Measurements from ENCODE around the gene SNX9. TPM values are rescaled to one million over a fixed set of nuclear protein-coding genes. Genes with fewer than 3 reads are reported as not detected.

Gene SNX9
- total and polyA plus RNA-seq, 2 of the 8 experiments (the other 6 are each of a cell fraction or from before 2014, with no cell fraction given), result 11.8 to 23.2 TPM

GRCh38 chr6:157879873-157880254 lies 56.8 kb downstream of the SNX9 start:
- POLR2A ChIA-PET (ENCODE audit: partially characterized antibody), result no interaction called here

More at GRCh38 chr6:157879873-157880254, 56.8 kb downstream of the SNX9 start:
- peak overlapping the region; percentile 51; the same call in 1 of the 2 replicates for H2BK12ac ChIP-seq (ENCODE audit: low read depth, low read length)
- no peak overlapping the region for H2AFZ ChIP-seq (ENCODE audit: low read length)
- H4K91ac ChIP-seq (replicated peaks; ENCODE audit: insufficient read length, low read length), result no peak overlapping the region
- no peak overlapping the region for H3K4me3 ChIP-seq (ENCODE audit: extremely low read depth in 1 of 4, insufficient read depth in 2 of 4, low read depth in 3 of 4, low read length in 4 of 4)
- peaks cover 2% of the 10 kb centered on the region; the same call in 1 of the 2 replicates for H3K79me1 ChIP-seq (ENCODE audit: low read depth, low read length)
- no peak overlapping the region for H4K8ac ChIP-seq (ENCODE audit: extremely low read depth, insufficient read depth, low read length)
- 0 out of 2 replicates have a peak, but pooled peaks have one; percentile 25 for TF ChIP-seq E2F6 (IDR thresholded peaks at IDR 0.05)
- TF ChIP-seq SAP30 (IDR thresholded peaks at IDR 0.05; ENCODE audit: insufficient read depth, insufficient replicate concordance, low read length), result no peak
- WGBS, 2 experiments (ENCODE audit: extremely low coverage in 1 of 2, insufficient coverage in 1 of 2, insufficient read length in 1 of 2, insufficient replicate concordance in 2 of 2, low coverage in 1 of 2, low lambda C conversion rate in 2 of 2, missing lambda C conversion rate in 1 of 2), result 66% methylated on average over 2 of the region's 2 CpGs; no CpG with 5 or more reads in 1 of the 2 experiments
- H3K4me2 ChIP-seq (ENCODE audit: insufficient read depth in 1 of 2, low read depth in 2 of 2, low read length in 2 of 2), result no peak overlapping the region; a peak in 1 of 4 replicates
- no peaks in the 10 kb centered on the region for H3K23me2 ChIP-seq (ENCODE audit: low read depth, low read length)
- H3K9me3 ChIP-seq (ENCODE audit: insufficient read depth in 2 of 2, low read depth in 1 of 2, low read length in 1 of 2), result no peaks in the 10 kb centered on the region
- H3K56ac ChIP-seq (replicated peaks; ENCODE audit: insufficient read length, low read depth, low read length), result no peak overlapping the region
- H3K9ac ChIP-seq (replicated peaks in 1 of 4; ENCODE audit: extremely low read depth in 1 of 4, low read depth in 3 of 4, low read length in 3 of 4), result no peak overlapping the region
- H2BK5ac ChIP-seq (ENCODE audit: low read depth, low read length), result no peak overlapping the region
- FAIRE-seq (no peak), DNase-seq (ENCODE audit: low read depth in 1 of 2, low spot score in 2 of 2) (no peak)
- H2AK5ac ChIP-seq (ENCODE audit: low read depth, low read length), result no peak overlapping the region
- H2BK15ac ChIP-seq (ENCODE audit: low read length), result 0 out of 2 replicates have a peak overlapping the region, but pooled peaks have one; percentile 36
- H3K14ac ChIP-seq (ENCODE audit: insufficient read length), result no peak overlapping the region
- peaks cover 0 to 1% of the 10 kb centered on the region in 2 experiments for H4K20me1 ChIP-seq (replicated peaks in 1 of 2; ENCODE audit: control insufficient read depth in 1 of 2, insufficient read depth in 2 of 2, low read length in 2 of 2)
- H3K4ac ChIP-seq (replicated peaks; ENCODE audit: insufficient read length, low read depth, low read length), result no peak overlapping the region
- no peak overlapping the region for H4K5ac ChIP-seq (ENCODE audit: insufficient read length, low read depth, low read length)
- H2BK120ac ChIP-seq (replicated peaks; ENCODE audit: low read depth, low read length), result no peak overlapping the region
- H3K23ac ChIP-seq (ENCODE audit: insufficient read length), result no peak overlapping the region
- H3K4me1 ChIP-seq (replicated peaks in 1 of 4; ENCODE audit: control insufficient read depth in 3 of 4, insufficient read depth in 4 of 4, low read length in 3 of 4), result peaks cover 0 to 10% (median 7%) of the 10 kb centered on the region in 4 experiments; a peak in 4 of 7 replicates
- no peak overlapping the region for H3K27ac ChIP-seq (ENCODE audit: low read depth, low read length)
- H3K79me2 ChIP-seq (ENCODE audit: control insufficient read depth in 1 of 2, insufficient read depth in 2 of 2, low read length in 2 of 2), result no peaks in the 10 kb centered on the region; a peak in 1 of 4 replicates
- H3K27me3 ChIP-seq (replicated peaks in 1 of 4; ENCODE audit: control insufficient read depth in 3 of 4, extremely low read depth in 1 of 4, insufficient read depth in 3 of 4, low read length in 3 of 4), result no peaks in the 10 kb centered on the region
- H3K36me3 ChIP-seq (ENCODE audit: control insufficient read depth in 2 of 4, insufficient read depth in 4 of 4, low read length in 3 of 4), result peaks cover 0 to 20% (median 11%) of the 10 kb centered on the region in 4 experiments; a peak in 3 of 8 replicates
- no peak overlapping the region for H2BK20ac ChIP-seq (ENCODE audit: low read length)
- no peak overlapping the region for H3K18ac ChIP-seq (ENCODE audit: extremely low read depth, low read length)
- CTCF ChIA-PET (ENCODE audit: partially characterized antibody), result interaction anchor here (0.9 to 3.1 kb wide), 6 partner anchors 10 to 213 kb away, joined by 3 to 12 read pairs (median 4); no protein-coding TSS in a partner anchor

Measured in H1 (cell line).